GM21576 (cell line): ENCODE measurements around the gene PRSS56.

Experiments
- ATAC-seq: cut with Tn5 transposase; IDR thresholded peaks from one replicate; pipeline ENCODE4 v1.9.1; 2021; ENCODE audit warnings: mild to moderate bottlenecking, moderate library complexity; ENCODE audit not compliant: unreplicated experiment

Gene PRSS56

GRCh38 chr2:232519581-232520438 is at the start of gene PRSS56:
Gene PRSS56 (plus strand): TSS chr2:232520388. CDS start chr2:232520599, 211 bp downstream.
- ATAC-seq: no peak

GRCh38 chr2:232473467-232473890 is 46.7 kb upstream of the PRSS56 start:
- no peak for ATAC-seq

GRCh38 chr2:232476045-232476444 is 44.1 kb upstream of the PRSS56 start:
- ATAC-seq: no peak

DNA sequence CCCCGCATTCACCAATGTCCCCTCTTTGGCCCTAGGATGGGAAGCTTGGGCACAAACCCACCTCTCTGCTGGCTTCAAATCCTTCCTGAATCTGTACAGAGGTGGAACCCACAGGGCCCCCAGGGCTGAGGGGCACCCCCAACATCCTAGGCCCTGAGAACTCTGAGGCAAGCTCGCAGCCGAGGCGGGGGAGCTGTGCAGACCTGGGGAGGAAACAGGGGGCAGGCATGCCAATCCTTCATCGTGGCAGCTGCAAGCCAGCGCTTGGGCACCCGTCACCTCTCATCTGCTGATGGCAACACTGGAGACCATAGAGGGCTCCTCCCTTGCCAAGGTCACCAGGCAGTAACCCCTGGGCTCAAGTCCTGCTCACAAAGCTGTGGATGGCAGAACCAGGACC is 43.4 kb upstream of the PRSS56 start:
- ATAC-seq: no peak

DNA sequence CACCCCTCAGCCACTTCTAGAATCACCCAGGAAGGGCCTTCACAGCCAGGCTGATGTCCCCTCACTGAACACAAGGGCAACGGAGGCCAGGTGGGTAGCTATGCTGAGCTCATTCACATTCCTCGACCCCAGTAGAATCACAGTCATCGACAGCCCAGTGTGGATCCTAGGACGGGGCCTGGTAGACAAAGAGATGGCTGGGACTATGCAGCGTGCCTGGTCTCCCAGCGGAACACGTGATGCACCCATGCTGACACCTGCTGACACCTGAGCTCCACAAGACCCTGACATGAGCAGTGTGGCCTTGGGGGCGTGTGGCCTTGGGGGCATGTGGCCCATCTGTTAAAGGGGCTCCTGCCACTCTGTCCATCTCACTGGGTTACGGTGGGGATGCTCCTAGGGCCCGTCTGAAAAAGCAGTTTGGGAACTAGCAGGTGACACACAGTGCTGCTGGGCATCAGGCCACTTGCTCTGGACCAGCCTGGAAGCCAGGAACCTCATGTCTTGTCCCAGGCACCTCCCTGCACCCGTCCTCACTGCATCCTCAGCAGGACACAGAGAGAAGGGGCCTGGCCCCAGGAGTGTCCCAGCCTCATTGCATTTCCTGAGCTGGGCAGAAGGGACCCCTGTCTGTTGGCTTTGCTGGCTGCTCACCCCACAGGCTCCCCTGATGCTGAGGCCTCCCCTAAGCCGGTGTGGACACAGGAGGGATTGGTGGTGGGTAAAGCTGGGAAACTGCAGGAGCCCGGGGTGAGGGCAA is 42.3 kb upstream of the PRSS56 start:
- ATAC-seq: no peak

- no peak for ATAC-seq
Measured at GRCh38 chr2:232478571-232479340, 41.4 kb upstream of the PRSS56 start.

DNA sequence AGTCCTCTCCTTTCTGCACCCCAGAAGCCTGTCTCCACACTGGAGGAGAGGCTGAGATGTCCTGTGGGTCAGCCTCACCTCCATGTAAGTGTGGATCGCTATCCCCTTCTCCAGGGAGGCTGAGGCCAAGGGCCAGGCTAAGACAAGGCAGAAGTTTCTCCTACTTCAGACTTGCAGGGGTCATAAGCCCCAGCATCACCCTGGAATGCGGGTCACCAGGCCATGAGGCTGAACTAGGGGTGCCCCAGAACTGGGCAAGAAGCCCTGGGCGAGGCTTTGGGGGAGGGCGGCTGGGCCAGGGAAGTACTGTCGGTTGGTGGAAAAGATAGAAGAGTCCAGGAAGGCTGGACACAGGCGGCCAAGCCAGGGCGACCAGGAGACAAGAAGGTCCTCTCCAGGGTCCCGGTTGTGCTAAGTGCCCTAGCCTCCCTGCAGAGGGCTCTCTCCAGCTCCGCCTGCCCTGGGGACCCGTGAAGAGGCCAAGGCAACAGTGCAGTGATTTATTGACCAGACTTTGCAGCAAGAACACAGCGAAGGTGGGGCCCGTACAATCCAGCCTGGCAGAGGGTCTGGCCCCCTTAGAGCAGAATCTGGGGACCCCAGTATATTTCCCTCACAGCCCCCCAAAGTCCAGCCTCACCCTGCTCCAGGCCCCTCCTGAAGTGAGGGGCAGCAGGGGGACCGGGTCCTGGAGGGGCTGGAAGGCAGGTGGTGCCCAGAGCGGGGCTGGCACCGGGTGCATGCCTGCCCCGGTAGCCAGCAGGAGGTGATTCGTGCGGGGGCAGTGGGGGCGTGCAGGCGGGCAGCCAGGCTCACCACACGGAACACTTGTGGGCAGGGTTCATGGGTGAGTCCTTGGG is 40.6 kb upstream of the PRSS56 start:
- no peak for ATAC-seq

DNA sequence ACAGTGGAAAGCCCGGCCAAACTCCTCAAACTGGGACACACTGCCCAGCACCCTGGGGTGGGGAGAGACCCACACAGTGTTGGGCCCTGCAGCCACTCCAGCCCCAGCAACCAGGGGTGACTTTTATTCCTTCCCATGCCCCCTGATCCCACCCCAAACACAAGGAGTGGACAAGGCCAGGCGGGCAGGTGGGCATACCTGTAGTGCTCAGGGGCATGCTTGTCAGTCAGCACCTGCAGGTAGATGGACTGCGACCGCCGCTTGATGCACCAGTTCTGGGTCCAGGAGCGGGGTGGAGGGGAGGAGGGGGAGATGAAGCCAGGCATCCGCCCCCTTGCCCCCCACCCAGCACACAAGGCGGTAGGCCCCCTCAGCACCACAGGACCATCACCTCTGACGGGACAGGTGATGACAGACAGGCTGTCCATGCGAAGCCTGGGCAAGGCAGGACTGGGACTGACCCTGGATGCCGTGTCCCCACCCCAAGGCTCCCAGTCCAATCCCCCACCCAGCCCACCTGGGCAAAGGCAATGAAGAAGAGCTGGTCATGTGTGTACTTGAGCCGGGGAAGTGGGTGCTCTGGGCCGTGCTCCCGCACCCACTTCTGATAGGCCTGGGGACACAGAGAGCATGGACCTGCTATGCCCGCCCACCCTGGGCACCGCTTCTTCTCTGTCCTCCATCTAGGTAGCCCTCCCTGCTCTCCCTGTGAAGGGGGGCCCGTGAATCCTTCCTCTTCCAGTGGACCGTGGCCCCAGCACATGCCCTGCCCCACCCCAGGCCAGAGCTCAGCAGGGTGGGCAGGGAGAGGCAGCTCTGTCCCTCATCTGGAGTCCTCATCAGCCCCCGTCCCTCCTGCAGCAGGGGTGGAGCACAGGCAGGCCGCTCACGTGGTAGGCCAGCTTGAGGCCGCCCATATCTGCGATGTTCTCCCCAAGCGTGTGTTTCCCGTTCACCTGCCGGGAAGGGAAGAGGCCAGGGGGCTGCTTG is 39.7 kb upstream of the PRSS56 start:
- ATAC-seq: no peak

DNA sequence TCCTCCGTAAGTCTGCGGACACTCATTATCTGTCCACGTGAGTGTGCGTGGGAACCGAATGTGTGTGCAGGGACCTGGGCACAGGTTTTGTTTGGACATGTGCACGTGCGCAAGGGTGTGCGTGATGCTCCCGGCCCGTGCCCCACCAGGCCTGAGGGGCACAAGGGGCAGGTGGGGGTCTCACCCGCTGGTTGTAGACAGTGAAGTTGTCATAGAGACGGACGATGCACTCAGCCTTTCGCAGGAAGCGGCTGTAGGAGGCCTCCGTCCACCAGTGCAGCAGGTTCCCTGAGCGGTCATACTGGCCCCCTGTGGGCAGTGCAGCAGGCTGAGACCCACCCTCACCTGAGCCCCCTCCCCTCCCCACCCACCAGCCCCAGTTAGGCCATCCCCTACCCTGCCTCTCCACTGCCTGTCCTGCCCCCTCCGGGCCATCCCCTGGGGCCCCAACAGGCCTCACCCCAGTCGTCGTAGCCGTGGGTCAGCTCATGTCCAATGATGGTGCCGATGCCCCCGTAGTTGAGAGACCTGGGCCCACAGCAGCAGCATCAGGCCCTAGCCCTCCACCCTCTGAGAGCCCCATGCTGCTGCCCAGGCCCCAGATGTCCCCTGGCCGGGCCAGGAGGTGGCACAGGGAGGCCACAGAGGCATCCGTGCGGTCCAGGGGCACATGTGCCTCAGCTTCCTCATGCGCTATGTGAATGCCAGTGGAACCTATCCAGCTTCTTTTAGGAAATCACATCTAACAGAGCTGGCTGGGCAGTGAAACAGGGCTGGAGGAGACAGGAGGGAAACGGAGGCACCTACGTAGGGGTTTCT is 38.7 kb upstream of the PRSS56 start:
- no peak for ATAC-seq

- no peak for ATAC-seq
Measured at GRCh38 chr2:232482301-232483238, 37.6 kb upstream of the PRSS56 start.

DNA sequence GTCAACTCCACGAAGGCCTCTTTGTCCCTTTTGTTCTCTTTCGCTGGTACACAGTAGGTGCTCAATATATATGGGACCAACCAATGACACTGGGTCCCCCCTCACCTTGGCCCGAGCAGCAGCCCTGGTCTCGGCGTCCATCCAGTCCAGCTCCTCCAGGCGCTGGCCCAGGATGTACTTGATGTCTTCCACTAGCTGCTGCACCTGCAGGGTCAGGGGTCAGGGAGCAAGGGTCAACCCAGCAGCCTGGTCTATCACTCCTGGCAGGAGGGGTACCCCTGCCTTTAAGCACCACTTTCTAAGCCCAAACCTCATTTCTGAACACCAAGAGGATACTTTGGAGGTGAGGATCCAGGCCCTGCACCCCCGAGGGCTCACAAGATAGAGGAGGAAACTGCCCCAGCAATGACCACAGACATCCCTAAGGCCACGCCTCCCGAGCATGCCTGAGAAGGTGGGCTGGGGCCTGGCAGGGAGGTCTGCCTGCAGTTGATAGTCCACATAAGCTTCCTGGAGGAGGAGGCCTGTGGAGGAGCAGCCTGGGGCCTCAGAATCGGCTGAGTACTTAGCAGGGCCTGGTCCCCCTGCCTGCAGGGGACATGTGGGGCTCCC is 36.8 kb upstream of the PRSS56 start:
- no peak for ATAC-seq

DNA sequence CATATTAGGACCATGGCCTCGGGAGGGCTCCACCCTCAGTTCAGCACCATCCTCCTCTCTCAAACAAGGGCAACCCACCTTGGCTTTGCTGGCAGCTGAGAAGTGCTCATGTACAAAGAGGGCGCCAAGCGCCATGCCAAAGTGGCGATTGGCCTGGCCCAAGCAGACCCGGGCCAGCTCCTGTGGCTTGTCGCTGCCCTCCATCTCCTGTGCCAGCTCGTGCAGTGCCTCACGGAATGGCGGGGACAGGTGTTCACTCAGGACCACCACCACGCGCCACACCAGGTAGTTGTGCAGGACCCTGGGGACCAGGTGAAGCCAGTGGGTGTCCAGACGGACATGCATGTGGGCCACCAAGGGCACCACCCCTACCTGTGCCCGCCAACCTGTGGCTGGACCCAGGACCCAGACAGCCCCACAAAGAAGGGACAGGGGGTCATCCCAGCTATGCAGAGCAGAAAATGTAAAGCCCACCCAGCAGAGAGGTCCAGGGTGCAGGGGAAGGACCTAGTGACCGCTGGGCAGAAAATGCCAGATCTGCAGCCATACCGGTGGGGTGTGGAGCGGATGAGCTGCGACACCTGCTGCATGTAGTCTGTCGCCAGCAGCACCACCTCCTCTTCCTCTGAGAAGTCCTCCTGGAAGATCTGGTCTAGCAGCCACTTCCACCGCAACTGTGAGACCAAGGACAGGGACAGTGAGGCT is 36.1 kb upstream of the PRSS56 start:
- ATAC-seq: no peak

DNA sequence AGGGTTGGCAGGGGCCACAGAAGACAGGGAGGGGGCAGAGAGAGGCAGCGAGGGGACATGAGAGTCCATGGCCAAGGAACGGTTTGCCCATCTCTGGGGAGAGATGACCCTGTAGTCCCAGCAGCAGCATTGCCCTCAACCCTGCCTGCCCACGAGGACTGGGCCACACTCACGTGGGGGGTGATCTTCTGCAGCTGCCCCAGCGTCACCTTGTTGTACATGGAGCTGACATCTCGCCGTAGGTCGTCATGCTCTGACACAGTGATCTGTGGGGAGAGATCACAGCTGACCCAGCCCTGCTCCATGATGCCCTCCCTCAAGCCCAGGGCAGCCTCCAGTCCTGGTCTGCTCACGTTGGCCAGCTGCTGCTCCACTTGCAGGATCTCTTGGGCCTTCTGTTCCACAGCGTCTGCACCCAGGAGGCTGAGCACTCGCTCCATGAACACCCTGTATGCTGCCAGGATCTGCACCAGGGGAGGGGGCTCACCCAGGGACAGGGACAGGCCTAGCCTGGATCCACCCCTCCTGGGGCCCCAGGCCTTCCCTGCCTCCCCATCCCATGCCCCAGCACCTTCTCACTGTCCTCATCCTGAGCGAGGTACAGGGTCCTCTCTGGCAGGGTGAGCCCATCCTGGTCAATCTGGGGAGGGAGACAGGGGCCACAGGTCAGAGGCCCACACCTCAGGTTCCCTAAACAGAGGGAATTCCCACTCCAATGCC is 35.4 kb upstream of the PRSS56 start:
- ATAC-seq: no peak

- ATAC-seq: no peak
Measured at GRCh38 chr2:232485348-232485756, 34.8 kb upstream of the PRSS56 start.

- ATAC-seq: no peak
Measured at GRCh38 chr2:232485757-232486557, 34.2 kb upstream of the PRSS56 start.
